Neuronal stem cell (in vitro differentiated cells): ENCODE data around the gene PRKD3.
"Not testable (repeated sequence)": the region's sequence is repeated elsewhere in the genome, so short reads cannot be mapped to it uniquely, and the experiment has no call there.

Experiments
- DNase-seq: peaks from one replicate; pipeline ENCODE4 v3.0.0-alpha.2; 2013; ENCODE audit warnings: low spot score
- H2AFZ ChIP-seq: one replicate; pipeline ENCODE4 v1.6.1; 2013; ENCODE audit warnings: mild to moderate bottlenecking, low read length, inconsistent platforms
- H2AK5ac ChIP-seq: 2 replicates; pipeline ENCODE4 v1.6.1; 2013; ENCODE audit warnings: low read depth, mild to moderate bottlenecking, inconsistent platforms, low read length, moderate library complexity, mixed read lengths
- H2BK120ac ChIP-seq: 2 replicates; pipeline ENCODE4 v1.6.1; 2013; ENCODE audit warnings: low read depth, mild to moderate bottlenecking, inconsistent platforms, low read length, moderate library complexity, mixed read lengths
- H2BK12ac ChIP-seq: one replicate; pipeline ENCODE4 v1.6.1; 2013; ENCODE audit warnings: low read length, inconsistent platforms
- H2BK15ac ChIP-seq: 2 replicates; pipeline ENCODE4 v1.6.1; 2013; ENCODE audit warnings: mild to moderate bottlenecking, low read length, inconsistent platforms, mixed read lengths
- H2BK5ac ChIP-seq: one replicate; pipeline ENCODE4 v1.6.1; 2013; ENCODE audit warnings: inconsistent platforms, mild to moderate bottlenecking, low read length, moderate library complexity
- H3K14ac ChIP-seq: one replicate; pipeline ENCODE4 v1.6.1; 2013; ENCODE audit warnings: low read length, inconsistent platforms
- H3K18ac ChIP-seq: 2 replicates; pipeline ENCODE4 v1.6.1; 2013; ENCODE audit warnings: low read length, inconsistent platforms
- H3K23ac ChIP-seq: 2 replicates; pipeline ENCODE4 v1.6.1; 2013; ENCODE audit warnings: low read depth, mild to moderate bottlenecking, mixed read lengths, low read length, inconsistent platforms; ENCODE audit not compliant: poor library complexity
- H3K27ac ChIP-seq: replicated peaks from 3 replicates; pipeline ENCODE4 v1.5.1; 2013; ENCODE audit warnings: low read length, inconsistent platforms
- H3K27me3 ChIP-seq, 3 experiments: 2 replicates each; pipeline ENCODE4 v1.6.1; 2013; ENCODE audit warnings: low read length in 3 of 3, mild to moderate bottlenecking in 2 of 3, inconsistent platforms in 1 of 3, low read depth in 1 of 3, mixed read lengths in 1 of 3, moderate library complexity in 1 of 3; ENCODE audit not compliant: control insufficient read depth in 3 of 3, insufficient read depth in 3 of 3
- H3K36me3 ChIP-seq, 2 donors: replicated peaks in 1 of 2; 2 replicates each; pipeline ENCODE4 v1.6.1; 2013; ENCODE audit warnings: low read length in 2 of 2; ENCODE audit not compliant: control insufficient read depth in 2 of 2, insufficient read depth in 2 of 2
- H3K4ac ChIP-seq: 2 replicates; pipeline ENCODE4 v1.6.1; 2013; ENCODE audit warnings: inconsistent platforms, mild to moderate bottlenecking, low read length, moderate library complexity
- H3K4me1 ChIP-seq, 2 donors: 1 replicate in 1 of 2; 2 replicates in 1 of 2; pipeline ENCODE4 v1.6.1; 2013; ENCODE audit warnings: low read length in 2 of 2, low read depth in 1 of 2; ENCODE audit not compliant: control insufficient read depth in 2 of 2, insufficient read depth in 1 of 2
- H3K4me2 ChIP-seq: one replicate; pipeline ENCODE4 v1.6.1; 2013; ENCODE audit warnings: mild to moderate bottlenecking, low read length, inconsistent platforms; ENCODE audit not compliant: insufficient read depth, poor library complexity, severe bottlenecking
- H3K4me3 ChIP-seq, 2 donors: 2 replicates each; pipeline ENCODE4 v1.5.1; 2013; ENCODE audit warnings: low read length in 2 of 2, mild to moderate bottlenecking in 2 of 2, inconsistent platforms in 1 of 2, moderate library complexity in 1 of 2
- H3K79me1 ChIP-seq: one replicate; pipeline ENCODE4 v1.6.1; 2013; ENCODE audit warnings: low read depth, mild to moderate bottlenecking, inconsistent platforms, low read length, moderate library complexity
- H3K9ac ChIP-seq: one replicate; pipeline ENCODE4 v1.6.1; 2013; ENCODE audit warnings: mild to moderate bottlenecking, low read depth, low read length, inconsistent platforms; ENCODE audit not compliant: poor library complexity
- H3K9me3 ChIP-seq, 2 donors: replicated peaks in 1 of 2; 2 replicates each; pipeline versions ENCODE3 to v1.6.1; 2013; ENCODE audit warnings: low read length in 2 of 2, mild to moderate bottlenecking in 2 of 2, inconsistent platforms in 1 of 2, low read depth in 1 of 2, mixed read lengths in 1 of 2, moderate library complexity in 1 of 2; ENCODE audit not compliant: control insufficient read depth in 2 of 2, insufficient read depth in 1 of 2
- H4K8ac ChIP-seq: one replicate; pipeline ENCODE4 v1.6.1; 2013; ENCODE audit warnings: low read depth, mild to moderate bottlenecking, inconsistent platforms, low read length, moderate library complexity
- H4K91ac ChIP-seq: one replicate; pipeline ENCODE4 v1.6.1; 2013; ENCODE audit warnings: low read length, low read depth, mild to moderate bottlenecking, inconsistent platforms; ENCODE audit not compliant: poor library complexity
- WGBS, 2 donors: extraction: QIAGEN DNeasy Blood & Tissue Kit; methylation state at CpG; one replicate each; pipeline ENCODE4 v1.1.7; 2013; ENCODE audit warnings: missing lambda C conversion rate in 2 of 2, mixed read lengths in 1 of 2; ENCODE audit not compliant: insufficient read length in 2 of 2, insufficient replicate concordance in 1 of 2; ENCODE audit errors: extremely low coverage in 2 of 2; 5-methylcytosine and 5-hydroxymethylcytosine counted together

Gene PRKD3

DNA sequence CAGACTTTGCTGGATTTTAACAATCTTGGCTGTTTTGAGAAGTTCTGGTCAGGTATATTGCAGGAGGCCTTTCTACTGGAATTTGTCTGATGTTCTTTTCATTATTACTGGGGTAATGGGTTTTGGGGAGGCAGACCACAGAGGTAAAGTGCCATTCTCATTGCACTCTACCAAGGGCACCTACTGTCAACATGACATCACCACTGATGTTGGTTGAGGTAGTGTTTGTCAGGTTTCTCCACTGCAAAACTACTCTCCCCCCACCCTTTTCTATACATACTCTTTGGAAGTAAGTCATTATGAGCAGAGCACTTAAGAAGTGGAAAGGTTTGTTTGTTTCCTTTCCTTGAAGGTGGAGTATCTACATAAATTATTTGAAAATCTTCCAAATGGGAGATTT lies 27.0 kb downstream of the PRKD3 start:
- H2BK15ac ChIP-seq: no peak overlapping the region
- no peak overlapping the region for H2AK5ac ChIP-seq
- no peaks in the 10 kb centered on the region for H3K27me3 ChIP-seq
- H3K14ac ChIP-seq: no peak overlapping the region
- no peaks in the 10 kb centered on the region for H3K4me1 ChIP-seq
- no peak overlapping the region for H2BK5ac ChIP-seq
- H3K9me3 ChIP-seq: peaks cover 0 to 3% of the 10 kb centered on the region in 2 donors
- no peaks in the 10 kb centered on the region for H3K79me1 ChIP-seq
- DNase-seq: no peak
- no peak overlapping the region for H3K4ac ChIP-seq
- H2BK120ac ChIP-seq: no peak overlapping the region
- H4K8ac ChIP-seq: no peak overlapping the region
- H3K36me3 ChIP-seq: peaks cover under 1 to 24% of the 10 kb centered on the region in 2 donors
- no peak overlapping the region for H4K91ac ChIP-seq
- H3K23ac ChIP-seq: no peak overlapping the region
- H3K9ac ChIP-seq: no peak overlapping the region
- H3K27ac ChIP-seq: no peak overlapping the region
- no peak overlapping the region for H3K4me3 ChIP-seq
- H3K4me2 ChIP-seq: no peak overlapping the region
- H2AFZ ChIP-seq: no peak overlapping the region
- H2BK12ac ChIP-seq: no peak overlapping the region
- no peak overlapping the region for H3K18ac ChIP-seq

GRCh38 chr2:37295469-37296073 lies 29.1 kb downstream of the PRKD3 start:
- Histone ChIP-seq H3K27me3 (no peaks in the 10 kb centered on the region), H3K23ac (no peak overlapping the region), H4K91ac (no peak overlapping the region), H3K4ac (no peak overlapping the region), H3K14ac (no peak overlapping the region), H3K9ac (no peak overlapping the region), H4K8ac (no peak overlapping the region), H2BK12ac (no peak overlapping the region), H3K4me3 (no peak overlapping the region), H3K27ac (no peak overlapping the region), H2BK15ac (no peak overlapping the region), H2BK5ac (no peak overlapping the region), H2BK120ac (no peak overlapping the region), H2AFZ (no peak overlapping the region), H3K18ac (no peak overlapping the region), H3K4me1 (no peaks in the 10 kb centered on the region), H3K4me2 (no peak overlapping the region), H2AK5ac (no peak overlapping the region), H3K36me3 (peaks cover 2 to 43% of the 10 kb centered on the region in 2 donors), H3K9me3 (peaks cover 0 to 2% of the 10 kb centered on the region in 2 donors), H3K79me1 (no peaks in the 10 kb centered on the region)
- no CpG with 5 or more reads among the region's 1 CpG for WGBS, 2 donors
- DNase-seq: no peak

DNA sequence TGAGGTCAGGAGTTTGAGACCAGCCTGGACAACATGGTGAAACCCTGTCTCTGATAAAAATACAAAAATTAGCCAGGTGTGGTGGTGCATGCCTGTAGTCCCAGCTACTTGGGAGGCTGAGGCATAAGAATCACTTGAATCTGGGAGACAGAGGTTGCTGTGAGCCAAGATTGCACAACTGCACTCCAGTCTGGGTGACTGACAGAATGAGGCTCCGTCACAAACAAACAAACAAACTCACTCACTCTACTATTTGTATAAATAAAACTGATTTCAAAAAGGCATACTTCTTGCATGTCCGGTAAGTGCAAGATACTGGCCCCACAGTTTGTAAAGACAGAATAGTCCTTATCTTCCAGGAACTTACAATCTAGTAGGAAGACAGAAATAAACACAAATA lies 29.8 kb downstream of the PRKD3 start:
- H3K14ac ChIP-seq, H3K9ac ChIP-seq, H2BK5ac ChIP-seq, H4K91ac ChIP-seq, H3K4me3 ChIP-seq, H2BK12ac ChIP-seq, H2BK15ac ChIP-seq, H3K27me3 ChIP-seq, DNase-seq, H3K4ac ChIP-seq, H3K4me1 ChIP-seq, H4K8ac ChIP-seq, H2AK5ac ChIP-seq, H3K23ac ChIP-seq, H3K18ac ChIP-seq, H2BK120ac ChIP-seq, H3K79me1 ChIP-seq, H3K27ac ChIP-seq, H2AFZ ChIP-seq, H3K9me3 ChIP-seq, H3K4me2 ChIP-seq: not testable (repeated sequence)
- no CpG with 5 or more reads among the region's 2 CpGs for WGBS, 2 donors
- H3K36me3 ChIP-seq: peaks cover 2 to 51% of the 10 kb centered on the region in 2 donors

- no peak overlapping the region for H2BK120ac ChIP-seq
- no peaks in the 10 kb centered on the region for H3K79me1 ChIP-seq
- DNase-seq: no peak
- H3K36me3 ChIP-seq: peaks cover 3 to 76% of the 10 kb centered on the region in 2 donors
- H3K23ac ChIP-seq: no peak overlapping the region
- no peak overlapping the region for H2BK5ac ChIP-seq
- H2AK5ac ChIP-seq: no peak overlapping the region
- no CpG with 5 or more reads among the region's 2 CpGs for WGBS, 2 donors
- no peak overlapping the region for H3K4me3 ChIP-seq
- H3K27me3 ChIP-seq: no peaks in the 10 kb centered on the region
- H3K9ac ChIP-seq: no peak overlapping the region
- no peaks in the 10 kb centered on the region for H3K4me1 ChIP-seq
- no peak overlapping the region for H2BK12ac ChIP-seq
- H3K4ac ChIP-seq: no peak overlapping the region
- no peak overlapping the region for H3K14ac ChIP-seq
- no peak overlapping the region for H3K27ac ChIP-seq
- H4K8ac ChIP-seq: no peak overlapping the region
- no peak overlapping the region for H4K91ac ChIP-seq
- no peak overlapping the region for H3K18ac ChIP-seq
- H3K4me2 ChIP-seq: no peak overlapping the region
- H2AFZ ChIP-seq: no peak overlapping the region
- H3K9me3 ChIP-seq: no peaks in the 10 kb centered on the region
- H2BK15ac ChIP-seq: no peak overlapping the region
Measured at GRCh38 chr2:37291680-37292079, 33.0 kb downstream of the PRKD3 start.
